ENCODE measurements around the gene IPO13. TPM values are rescaled to one million over a fixed set of nuclear protein-coding genes. Genes with fewer than 3 reads are reported as not detected.

The IPO13 gene
- total RNA-seq, 1 donor: 20.8 TPM

GRCh38 chr1:43970911-43971310 lies 24.2 kb downstream of the IPO13 start:
- no peak for TF ChIP-seq CTCF (IDR thresholded peaks at IDR 0.05; ENCODE audit: insufficient read depth, low read length)
- no peak for DNase-seq (ENCODE audit: low read depth)
- H3K4me3 ChIP-seq (ENCODE audit: low read depth, low read length): peak overlapping the region; percentile 97

GRCh38 chr1:43971336-43971980 lies 24.7 kb downstream of the IPO13 start:
- no peak for TF ChIP-seq CTCF (IDR thresholded peaks at IDR 0.05; ENCODE audit: insufficient read depth, low read length)
- H3K4me3 ChIP-seq (ENCODE audit: low read depth, low read length): no peak overlapping the region

GRCh38 chr1:43973981-43974442 lies 27.3 kb downstream of the IPO13 start:
- peak overlapping the region; percentile 93 for H3K4me3 ChIP-seq (ENCODE audit: low read depth, low read length)
- no peak for DNase-seq (ENCODE audit: low read depth)
- no peak for TF ChIP-seq CTCF (IDR thresholded peaks at IDR 0.05; ENCODE audit: insufficient read depth, low read length)

More at GRCh38 chr1:43971336-43971980, 24.7 kb downstream of the IPO13 start:
- no peak for DNase-seq (ENCODE audit: low read depth)

- peak; percentile 89 for DNase-seq (ENCODE audit: low read depth)
- no peak for TF ChIP-seq CTCF (IDR thresholded peaks at IDR 0.05; ENCODE audit: insufficient read depth, low read length)
These were observed 27.9 kb downstream of the IPO13 start, which contains the start of gene ATP6V0B for GRCh38 chr1:43974443-43975248. Gene ATP6V0B, plus strand, starts transcription at chr1:43974960. Its CDS starts 81 bp downstream, at chr1:43975041.

GRCh38 chr1:43975249-43975961 lies 28.7 kb downstream of the IPO13 start:
- no peak for TF ChIP-seq CTCF (IDR thresholded peaks at IDR 0.05; ENCODE audit: insufficient read depth, low read length)
- peak overlapping the region; percentile 93 for H3K4me3 ChIP-seq (ENCODE audit: low read depth, low read length)
- DNase-seq (ENCODE audit: low read depth): no peak

More at GRCh38 chr1:43974443-43975248, 27.9 kb downstream of the IPO13 start, which contains the start of gene ATP6V0B:
- peak within 1 kb of the TSS; percentile 93 for H3K4me3 ChIP-seq (ENCODE audit: low read depth, low read length)

GRCh38 chr1:43976045-43976444 lies 29.3 kb downstream of the IPO13 start:
- no peak for TF ChIP-seq CTCF (IDR thresholded peaks at IDR 0.05; ENCODE audit: insufficient read depth, low read length)
- peak overlapping the region; percentile 93 for H3K4me3 ChIP-seq (ENCODE audit: low read depth, low read length)
- DNase-seq (ENCODE audit: low read depth): no peak
